Measurements from ENCODE around the gene EPC2. TPM values are rescaled to one million over a fixed set of nuclear protein-coding genes. Genes with fewer than 3 reads are reported as not detected.

Gene EPC2
- total and polyA plus RNA-seq, 2 of the 8 experiments (the other 6 are each of a cell fraction or from before 2014, with no cell fraction given), result 16.1 to 25.7 TPM

- Histone ChIP-seq H3K9ac (replicated peaks in 1 of 4; ENCODE audit: extremely low read depth in 1 of 4, low read depth in 3 of 4, low read length in 3 of 4) (no peak overlapping the region), H3K56ac (replicated peaks; ENCODE audit: insufficient read length, low read depth, low read length) (no peak overlapping the region), H4K20me1 (replicated peaks in 1 of 2; ENCODE audit: control insufficient read depth in 1 of 2, insufficient read depth in 2 of 2, low read length in 2 of 2) (peaks cover 2 to 3% of the 10 kb centered on the region in 2 experiments), H3K4ac (replicated peaks; ENCODE audit: insufficient read length, low read depth, low read length) (no peak overlapping the region), H3K27ac (ENCODE audit: low read depth, low read length) (no peak overlapping the region), H3K4me1 (replicated peaks in 1 of 4; ENCODE audit: control insufficient read depth in 3 of 4, insufficient read depth in 4 of 4, low read length in 3 of 4) (no peaks in the 10 kb centered on the region; a peak in 3 of 7 replicates), H2AK5ac (ENCODE audit: low read depth, low read length) (no peak overlapping the region), H3K18ac (ENCODE audit: extremely low read depth, low read length) (no peak overlapping the region), H2BK12ac (ENCODE audit: low read depth, low read length) (no peak overlapping the region), H2AFZ (ENCODE audit: low read length) (no peak overlapping the region), H2BK20ac (ENCODE audit: low read length) (no peak overlapping the region), H3K27me3 (replicated peaks in 1 of 4; ENCODE audit: control insufficient read depth in 3 of 4, extremely low read depth in 1 of 4, insufficient read depth in 3 of 4, low read length in 3 of 4) (no peaks in the 10 kb centered on the region), H3K36me3 (ENCODE audit: control insufficient read depth in 2 of 4, insufficient read depth in 4 of 4, low read length in 3 of 4) (no peaks in the 10 kb centered on the region), H3K4me2 (ENCODE audit: insufficient read depth in 1 of 2, low read depth in 2 of 2, low read length in 2 of 2) (no peak overlapping the region), H2BK120ac (replicated peaks; ENCODE audit: low read depth, low read length) (no peak overlapping the region), H2BK5ac (ENCODE audit: low read depth, low read length) (no peak overlapping the region), H3K4me3 (ENCODE audit: extremely low read depth in 1 of 4, insufficient read depth in 2 of 4, low read depth in 3 of 4, low read length in 4 of 4) (no peak overlapping the region), H4K91ac (replicated peaks; ENCODE audit: insufficient read length, low read length) (no peak overlapping the region), H4K5ac (ENCODE audit: insufficient read length, low read depth, low read length) (no peak overlapping the region), H3K79me1 (ENCODE audit: low read depth, low read length) (no peaks in the 10 kb centered on the region; the same call in 1 of the 2 replicates), H3K9me3 (ENCODE audit: insufficient read depth in 2 of 2, low read depth in 1 of 2, low read length in 1 of 2) (peaks cover 0 to 8% of the 10 kb centered on the region in 2 experiments; a peak in 1 of 4 replicates), H2BK15ac (ENCODE audit: low read length) (no peak overlapping the region), H3K14ac (ENCODE audit: insufficient read length) (no peak overlapping the region), H3K23ac (ENCODE audit: insufficient read length) (no peak overlapping the region), H3K79me2 (ENCODE audit: control insufficient read depth in 1 of 2, insufficient read depth in 2 of 2, low read length in 2 of 2) (peaks cover 24 to 94% of the 10 kb centered on the region in 2 experiments), H4K8ac (ENCODE audit: extremely low read depth, insufficient read depth, low read length) (no peak overlapping the region), H3K23me2 (ENCODE audit: low read depth, low read length) (no peaks in the 10 kb centered on the region)
- DNase-seq (ENCODE audit: low read depth in 1 of 2, low spot score in 2 of 2) (no peak), FAIRE-seq (no peak)
- ChIA-PET POLR2A (ENCODE audit: partially characterized antibody) (interaction anchor here (0.9 kb wide), 1 partner anchor 37 kb away, joined by 3 read pairs; no protein-coding TSS in a partner anchor), CTCF (ENCODE audit: partially characterized antibody) (no interaction called here)
- 72% methylated on average over 3 of the region's 3 CpGs; no CpG with 5 or more reads in 1 of the 2 experiments for WGBS, 2 experiments (ENCODE audit: extremely low coverage in 1 of 2, insufficient coverage in 1 of 2, insufficient read length in 1 of 2, insufficient replicate concordance in 2 of 2, low coverage in 1 of 2, low lambda C conversion rate in 2 of 2, missing lambda C conversion rate in 1 of 2)
- no peak for TF ChIP-seq SIRT6 (IDR thresholded peaks at IDR 0.05; ENCODE audit: low read length)
- TF ChIP-seq CBX8 (IDR thresholded peaks at IDR 0.05; ENCODE audit: borderline replicate concordance, low read depth, low read length), result no peak
- no peak for TF ChIP-seq E2F6 (IDR thresholded peaks at IDR 0.05)
Measured at GRCh38 chr2:148680462-148680861, 35.9 kb downstream of the EPC2 start.

Measured in H1 (cell line).